ENCODE data around the gene STAMBP.
"Not testable (repeated sequence)": the region's sequence is repeated elsewhere in the genome, so short reads cannot be mapped to it uniquely, and the experiment has no call there.

The STAMBP gene

GRCh38 chr2:73828818-73829570, at the start of gene STAMBP:
Gene STAMBP, plus strand, starts transcription at chr2:73828961. Its CDS starts 1,896 bp downstream, at chr2:73830857.
- H3K27ac ChIP-seq = peak within 1 kb of the TSS; percentile 71 to 99 (median 95)

GRCh38 chr2:73779467-73780236, 49.1 kb upstream of the STAMBP start, which contains the start of gene DUSP11:
Gene DUSP11, minus strand, starts transcription at chr2:73780103. Its CDS starts 129 bp downstream, at chr2:73779974.
- H3K27ac ChIP-seq = peak within 1 kb of the TSS; percentile 37 to 99 (median 94)
- peak within 1 kb of the TSS; percentile 65 to 95 (median 81) for H3K4me3 ChIP-seq

More at GRCh38 chr2:73828818-73829570, at the start of gene STAMBP:
- peak within 1 kb of the TSS; percentile 65 to 87 (median 74) for H3K4me3 ChIP-seq

- Histone ChIP-seq H3K27ac (peak overlapping the region in 16 of 21 experiments; percentile 90 to 99 (median 96)), H3K4me3 (peak overlapping the region; percentile 65 to 95 (median 81))
Observed at GRCh38 chr2:73780237-73780582, 48.6 kb upstream of the STAMBP start.

GRCh38 chr2:73783402-73783801, 45.4 kb upstream of the STAMBP start:
- not testable (repeated sequence) for H3K27ac ChIP-seq, H3K4me3 ChIP-seq

GRCh38 chr2:73783883-73784282, 44.9 kb upstream of the STAMBP start, which contains the start of gene C2orf78:
Gene C2orf78, plus strand, starts transcription at chr2:73784183. Its CDS starts 127 bp downstream, at chr2:73784310.
- H3K27ac ChIP-seq, H3K4me3 ChIP-seq: not testable (repeated sequence)

- Histone ChIP-seq H3K4me3 (no peak overlapping the region), H3K27ac (no peak overlapping the region)
Observed at GRCh38 chr2:73811878-73812277, 16.9 kb upstream of the STAMBP start.

GRCh38 chr2:73812635-73813034, 16.1 kb upstream of the STAMBP start:
- no peak overlapping the region for H3K27ac ChIP-seq
- H3K4me3 ChIP-seq = no peak overlapping the region

- Histone ChIP-seq H3K27ac (no peak overlapping the region), H3K4me3 (no peak overlapping the region)
Observed at GRCh38 chr2:73818296-73818695, 10.5 kb upstream of the STAMBP start.

- H3K4me3 ChIP-seq = no peak overlapping the region
- H3K27ac ChIP-seq = no peak overlapping the region
Observed at GRCh38 chr2:73821227-73821626, 7.5 kb upstream of the STAMBP start.

- Histone ChIP-seq H3K27ac (no peak overlapping the region), H3K4me3 (no peak overlapping the region)
Observed at GRCh38 chr2:73821669-73822068, 7.1 kb upstream of the STAMBP start.

- Histone ChIP-seq H3K27ac (no peak overlapping the region), H3K4me3 (no peak overlapping the region)
Observed at GRCh38 chr2:73822276-73822675, 6.5 kb upstream of the STAMBP start.

- H3K4me3 ChIP-seq = no peak overlapping the region
- H3K27ac ChIP-seq = no peak overlapping the region
Observed at GRCh38 chr2:73822991-73823390, 5.8 kb upstream of the STAMBP start.

- H3K27ac ChIP-seq = no peak overlapping the region
Observed at GRCh38 chr2:73823416-73823815, 5.3 kb upstream of the STAMBP start.

GRCh38 chr2:73823916-73824523, 4.7 kb upstream of the STAMBP start:
- no peak overlapping the region for H3K27ac ChIP-seq
- H3K4me3 ChIP-seq = no peak overlapping the region

More at GRCh38 chr2:73823416-73823815, 5.3 kb upstream of the STAMBP start:
- no peak overlapping the region for H3K4me3 ChIP-seq

GRCh38 chr2:73825408-73825807, 3.4 kb upstream of the STAMBP start:
- Histone ChIP-seq H3K4me3 (no peak overlapping the region), H3K27ac (no peak overlapping the region)

GRCh38 chr2:73827018-73827417, 1.7 kb upstream of the STAMBP start:
- no peak overlapping the region for H3K4me3 ChIP-seq
- H3K27ac ChIP-seq = no peak overlapping the region

- H3K4me3 ChIP-seq = peak overlapping the region in 4 of 7 experiments; percentile 74 to 87 (median 80)
Observed at GRCh38 chr2:73827660-73828388, 937 bp upstream of the STAMBP start.

GRCh38 chr2:73828389-73828817, 358 bp upstream of the STAMBP start:
- H3K4me3 ChIP-seq = peak overlapping the region; percentile 65 to 87 (median 74)
- H3K27ac ChIP-seq = peak overlapping the region in 19 of 21 experiments; percentile 66 to 99 (median 95)

More at GRCh38 chr2:73827660-73828388, 937 bp upstream of the STAMBP start:
- H3K27ac ChIP-seq = peak overlapping the region in 11 of 21 experiments; percentile 66 to 99 (median 96)

- H3K4me3 ChIP-seq = no peak overlapping the region
- H3K27ac ChIP-seq = peak overlapping the region in 15 of 21 experiments; percentile 0 to 96 (median 47)
Observed at GRCh38 chr2:73830871-73831401, 2.2 kb downstream of the STAMBP start.
